ENCODE results near the gene WNK2.

DNA sequence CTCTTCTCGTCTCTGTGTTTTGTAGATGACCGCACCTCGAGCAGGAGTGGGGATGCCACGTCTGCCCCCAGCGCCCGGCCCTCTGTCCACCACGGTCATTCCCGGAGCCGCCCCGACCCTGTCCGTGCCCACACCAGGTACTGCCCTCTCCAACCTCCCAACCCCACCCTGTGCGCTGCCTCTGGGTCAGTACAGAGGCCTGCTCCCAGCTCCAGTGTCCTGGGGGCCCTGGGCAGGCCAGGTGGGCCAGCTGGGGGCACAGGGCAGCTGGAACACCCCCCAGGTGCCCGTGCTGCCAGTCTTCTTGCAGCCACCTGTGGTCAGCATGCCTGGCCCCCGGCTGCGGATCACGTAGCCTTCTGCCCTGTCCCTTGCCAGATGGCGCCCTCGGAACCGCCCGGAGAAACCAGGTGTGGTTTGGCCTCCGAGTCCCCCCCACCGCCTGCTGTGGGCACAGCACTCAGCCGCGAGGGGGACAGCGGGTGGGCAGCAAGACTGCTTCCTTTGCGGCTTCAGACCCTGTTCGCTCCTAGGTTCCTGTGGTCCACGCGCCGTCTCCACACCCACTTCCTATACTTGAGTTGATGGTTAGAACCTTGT lies 133.7 kb downstream of the WNK2 start:
- TF ChIP-seq CTCF (IDR thresholded peaks at IDR 0.05; ENCODE audit: insufficient read depth, low read depth, low read length) (no peak), EZH2 (IDR thresholded peaks at IDR 0.05; ENCODE audit: insufficient read depth, low read length) (no peak)
